ENCODE data around the gene PITPNC1. TPM values are rescaled to one million over a fixed set of nuclear protein-coding genes. Genes with fewer than 3 reads are reported as not detected.
A peak's percentile ranks its signal among the peaks of the same experiment; 100 is the strongest.
"Not testable (repeated sequence)": the region's sequence is repeated elsewhere in the genome, so short reads cannot be mapped to it uniquely, and the experiment has no call there.

PITPNC1 gene
- total RNA-seq (2022) (3.1 and 4.2 TPM in 2 replicates), Bru-seq, nascent RNA (percentile 38 among the genes with signal in this experiment), BruChase-seq, experiment 1, labeled RNA remaining after a 2-hour chase (percentile 36 among the genes with signal in this experiment), BruChase-seq, experiment 2, labeled RNA remaining after a 6-hour chase (percentile 34 among the genes with signal in this experiment)
- long read RNA-seq, partial matches to known transcripts: 2 of 13 reads
- long read RNA-seq, other reads (novel, unspliced or antisense): 11 of 13 reads

GRCh38 chr17:67376737-67377487 is at the start of gene PITPNC1:
TSS of gene PITPNC1 (plus strand) at chr17:67377281.
- TF ChIP-seq, protein P1, sequence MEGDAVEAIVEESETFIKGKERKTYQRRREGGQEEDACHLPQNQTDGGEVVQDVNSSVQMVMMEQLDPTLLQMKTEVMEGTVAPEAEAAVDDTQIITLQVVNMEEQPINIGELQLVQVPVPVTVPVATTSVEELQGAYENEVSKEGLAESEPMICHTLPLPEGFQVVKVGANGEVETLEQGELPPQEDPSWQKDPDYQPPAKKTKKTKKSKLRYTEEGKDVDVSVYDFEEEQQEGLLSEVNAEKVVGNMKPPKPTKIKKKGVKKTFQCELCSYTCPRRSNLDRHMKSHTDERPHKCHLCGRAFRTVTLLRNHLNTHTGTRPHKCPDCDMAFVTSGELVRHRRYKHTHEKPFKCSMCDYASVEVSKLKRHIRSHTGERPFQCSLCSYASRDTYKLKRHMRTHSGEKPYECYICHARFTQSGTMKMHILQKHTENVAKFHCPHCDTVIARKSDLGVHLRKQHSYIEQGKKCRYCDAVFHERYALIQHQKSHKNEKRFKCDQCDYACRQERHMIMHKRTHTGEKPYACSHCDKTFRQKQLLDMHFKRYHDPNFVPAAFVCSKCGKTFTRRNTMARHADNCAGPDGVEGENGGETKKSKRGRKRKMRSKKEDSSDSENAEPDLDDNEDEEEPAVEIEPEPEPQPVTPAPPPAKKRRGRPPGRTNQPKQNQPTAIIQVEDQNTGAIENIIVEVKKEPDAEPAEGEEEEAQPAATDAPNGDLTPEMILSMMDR (IDR thresholded peaks at IDR 0.05; ENCODE audit: insufficient read depth in 1 of 2, low read depth in 1 of 2, low read length in 1 of 2, severe bottlenecking in 1 of 2, unreplicated experiment in 1 of 2): peak in 1 of 2 experiments; percentile 10
- no peaks in the 10 kb centered on the region for H3K27me3 ChIP-seq (replicated peaks; ENCODE audit: control insufficient read depth, insufficient read depth, low read length)
- Mint-ChIP-seq H3K27me3 (ENCODE audit: insufficient read depth, unreplicated experiment) (peaks cover 3% of the 10 kb centered on the region), H3K27ac (ENCODE audit: unreplicated experiment) (no peak within 1 kb of the TSS), H3K4me3 (ENCODE audit: unreplicated experiment) (peak within 1 kb of the TSS; percentile 72), H3K9me3 (ENCODE audit: unreplicated experiment) (no peaks in the 10 kb centered on the region), H3K4me1 (ENCODE audit: low read depth, unreplicated experiment) (peaks cover 9% of the 10 kb centered on the region), H3K36me3 (ENCODE audit: insufficient read depth, unreplicated experiment) (peaks cover 6% of the 10 kb centered on the region)
- H3K9me3 ChIP-seq: no peaks in the 10 kb centered on the region
- no peaks in the 10 kb centered on the region for H3K36me3 ChIP-seq (ENCODE audit: control insufficient read depth, insufficient read depth, low read length)
- no TSS peak for BruUV-seq (replicated peaks)
- CTCF ChIA-PET: interaction anchor here (0.6 to 0.7 kb wide), 2 partner anchors 150 to 185 kb away, joined by 4 to 7 read pairs; no protein-coding TSS in a partner anchor
- peak; percentile 73 to 85 for DNase-seq
- POLR2A ChIA-PET: no interaction called here
- intact Hi-C loops (cut with micrococcal nuclease; ENCODE audit: unreplicated experiment): no loop called here
- 0 out of 2 replicates have a peak, but pooled peaks cover 8% of the 10 kb centered on the region for H3K4me1 ChIP-seq
- peak within 1 kb of the TSS; percentile 81 for H3K4me3 ChIP-seq (ENCODE audit: low read depth, low read length)

DNA sequence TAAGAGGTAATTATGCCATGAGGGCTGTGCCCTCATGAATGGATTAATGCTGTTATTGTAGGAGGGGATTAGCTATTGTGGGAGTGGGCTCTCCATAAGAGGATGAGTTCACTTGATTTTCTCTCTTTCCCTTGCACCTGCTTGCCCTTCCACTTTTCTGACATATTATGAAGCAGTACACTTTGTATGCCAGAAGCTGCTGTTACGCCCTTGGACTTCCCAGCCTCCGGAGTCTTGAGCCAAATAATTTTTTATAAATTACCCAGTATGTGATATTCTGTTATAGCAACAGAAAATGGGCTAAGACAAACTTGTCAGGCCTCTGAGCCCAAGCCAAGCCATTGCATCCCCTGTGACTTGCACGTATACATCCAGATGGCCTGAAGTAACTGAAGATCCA is 49.1 kb upstream of the PITPNC1 start:
- Mint-ChIP-seq H3K4me1 (ENCODE audit: low read depth, unreplicated experiment) (peaks cover 13% of the 10 kb centered on the region), H3K27me3 (ENCODE audit: insufficient read depth, unreplicated experiment) (no peaks in the 10 kb centered on the region), H3K9me3 (ENCODE audit: unreplicated experiment) (no peaks in the 10 kb centered on the region), H3K36me3 (ENCODE audit: insufficient read depth, unreplicated experiment) (no peaks in the 10 kb centered on the region), H3K27ac (ENCODE audit: unreplicated experiment) (no peak overlapping the region), H3K4me3 (ENCODE audit: unreplicated experiment) (no peak overlapping the region)
- POLR2A ChIA-PET: no interaction called here
- DNase-seq: no peak
- CTCF ChIA-PET: no interaction called here
- BruUV-seq (replicated peaks): no TSS peak
- Histone ChIP-seq H3K4me3 (ENCODE audit: low read depth, low read length) (no peak overlapping the region), H3K4me1 (peaks cover 9% of the 10 kb centered on the region; the same call in 1 of the 2 replicates), H3K27me3 (replicated peaks; ENCODE audit: control insufficient read depth, insufficient read depth, low read length) (no peaks in the 10 kb centered on the region), H3K9me3 (no peaks in the 10 kb centered on the region), H3K36me3 (ENCODE audit: control insufficient read depth, insufficient read depth, low read length) (no peaks in the 10 kb centered on the region)
- intact Hi-C loops (cut with micrococcal nuclease; ENCODE audit: unreplicated experiment): no loop called here
- TF ChIP-seq, protein P1 (IDR thresholded peaks at IDR 0.05; ENCODE audit: insufficient read depth in 1 of 2, low read depth in 1 of 2, low read length in 1 of 2, severe bottlenecking in 1 of 2, unreplicated experiment in 1 of 2): no peak

DNA sequence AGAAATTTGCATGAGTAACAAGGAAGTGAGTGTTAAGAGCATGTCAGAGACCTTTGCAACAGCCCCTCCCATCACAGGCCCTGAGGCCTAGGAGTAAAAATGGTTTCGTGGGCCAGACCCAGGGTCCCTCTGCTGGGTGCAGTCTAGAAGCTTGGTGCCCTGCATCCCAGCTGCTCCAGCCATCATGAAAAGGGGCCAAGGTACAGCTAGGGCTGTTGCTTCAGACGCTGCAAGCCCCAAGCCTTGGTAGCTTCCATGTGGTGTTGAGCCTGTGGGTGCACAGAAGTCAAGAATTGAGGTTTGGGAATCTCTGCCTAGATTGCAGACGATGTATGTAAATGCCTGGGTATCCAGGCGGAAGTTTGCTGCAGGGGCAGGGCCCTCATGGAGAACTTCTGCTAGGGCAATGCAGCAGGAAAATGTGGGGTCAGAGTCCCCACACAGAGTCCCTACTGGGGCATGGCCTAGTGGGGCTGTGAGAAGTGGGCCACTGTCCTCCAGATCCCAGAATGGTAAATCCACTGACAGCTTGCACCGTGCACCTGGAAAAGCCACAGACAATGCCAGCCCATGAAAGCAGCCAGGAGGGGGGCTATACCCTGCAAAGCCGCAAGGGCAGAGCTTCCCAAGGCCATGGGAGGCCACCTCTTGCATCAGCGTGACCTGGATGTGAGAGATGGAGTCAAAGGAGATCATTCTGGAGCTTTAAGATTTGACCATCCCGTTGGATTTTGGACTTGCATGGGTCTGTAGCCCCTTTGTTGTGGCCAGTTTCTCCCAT is 45.5 kb upstream of the PITPNC1 start:
- H3K27me3 Mint-ChIP-seq (ENCODE audit: insufficient read depth, unreplicated experiment); BruUV-seq (replicated peaks): not testable (repeated sequence)

GRCh38 chr17:67332162-67332508 is 44.9 kb upstream of the PITPNC1 start:
- H3K4me3 Mint-ChIP-seq (ENCODE audit: unreplicated experiment); H3K36me3 Mint-ChIP-seq (ENCODE audit: insufficient read depth, unreplicated experiment); H3K36me3 ChIP-seq (ENCODE audit: control insufficient read depth, insufficient read depth, low read length); intact Hi-C loops (cut with micrococcal nuclease; ENCODE audit: unreplicated experiment); H3K9me3 Mint-ChIP-seq (ENCODE audit: unreplicated experiment); H3K27me3 Mint-ChIP-seq (ENCODE audit: insufficient read depth, unreplicated experiment); H3K4me1 ChIP-seq; H3K9me3 ChIP-seq; BruUV-seq (replicated peaks); H3K4me3 ChIP-seq (ENCODE audit: low read depth, low read length); CTCF ChIA-PET; H3K27ac Mint-ChIP-seq (ENCODE audit: unreplicated experiment); DNase-seq; H3K4me1 Mint-ChIP-seq (ENCODE audit: low read depth, unreplicated experiment); H3K27me3 ChIP-seq (replicated peaks; ENCODE audit: control insufficient read depth, insufficient read depth, low read length); POLR2A ChIA-PET: not testable (repeated sequence)

More for the DNA sequence above, 45.5 kb upstream of the PITPNC1 start:
- H3K27ac Mint-ChIP-seq (ENCODE audit: unreplicated experiment); H3K9me3 ChIP-seq; H3K4me1 Mint-ChIP-seq (ENCODE audit: low read depth, unreplicated experiment); H3K9me3 Mint-ChIP-seq (ENCODE audit: unreplicated experiment); H3K4me1 ChIP-seq; H3K36me3 ChIP-seq (ENCODE audit: control insufficient read depth, insufficient read depth, low read length); H3K4me3 ChIP-seq (ENCODE audit: low read depth, low read length); H3K27me3 ChIP-seq (replicated peaks; ENCODE audit: control insufficient read depth, insufficient read depth, low read length); H3K36me3 Mint-ChIP-seq (ENCODE audit: insufficient read depth, unreplicated experiment); DNase-seq; CTCF ChIA-PET; H3K4me3 Mint-ChIP-seq (ENCODE audit: unreplicated experiment); POLR2A ChIA-PET; intact Hi-C loops (cut with micrococcal nuclease; ENCODE audit: unreplicated experiment): not testable (repeated sequence)
